ENCODE data around the gene AGT.

The AGT gene

GRCh38 chr1:230694991-230695390 is 18.9 kb downstream of the AGT start:
- no peaks in the 10 kb centered on the region for H3K27me3 ChIP-seq (ENCODE audit: insufficient read depth, poor library complexity, severe bottlenecking)
- TF ChIP-seq SPI1 (IDR thresholded peaks at IDR 0.05; ENCODE audit: borderline replicate concordance, low read depth), result no peak
- TF ChIP-seq, protein P1, sequence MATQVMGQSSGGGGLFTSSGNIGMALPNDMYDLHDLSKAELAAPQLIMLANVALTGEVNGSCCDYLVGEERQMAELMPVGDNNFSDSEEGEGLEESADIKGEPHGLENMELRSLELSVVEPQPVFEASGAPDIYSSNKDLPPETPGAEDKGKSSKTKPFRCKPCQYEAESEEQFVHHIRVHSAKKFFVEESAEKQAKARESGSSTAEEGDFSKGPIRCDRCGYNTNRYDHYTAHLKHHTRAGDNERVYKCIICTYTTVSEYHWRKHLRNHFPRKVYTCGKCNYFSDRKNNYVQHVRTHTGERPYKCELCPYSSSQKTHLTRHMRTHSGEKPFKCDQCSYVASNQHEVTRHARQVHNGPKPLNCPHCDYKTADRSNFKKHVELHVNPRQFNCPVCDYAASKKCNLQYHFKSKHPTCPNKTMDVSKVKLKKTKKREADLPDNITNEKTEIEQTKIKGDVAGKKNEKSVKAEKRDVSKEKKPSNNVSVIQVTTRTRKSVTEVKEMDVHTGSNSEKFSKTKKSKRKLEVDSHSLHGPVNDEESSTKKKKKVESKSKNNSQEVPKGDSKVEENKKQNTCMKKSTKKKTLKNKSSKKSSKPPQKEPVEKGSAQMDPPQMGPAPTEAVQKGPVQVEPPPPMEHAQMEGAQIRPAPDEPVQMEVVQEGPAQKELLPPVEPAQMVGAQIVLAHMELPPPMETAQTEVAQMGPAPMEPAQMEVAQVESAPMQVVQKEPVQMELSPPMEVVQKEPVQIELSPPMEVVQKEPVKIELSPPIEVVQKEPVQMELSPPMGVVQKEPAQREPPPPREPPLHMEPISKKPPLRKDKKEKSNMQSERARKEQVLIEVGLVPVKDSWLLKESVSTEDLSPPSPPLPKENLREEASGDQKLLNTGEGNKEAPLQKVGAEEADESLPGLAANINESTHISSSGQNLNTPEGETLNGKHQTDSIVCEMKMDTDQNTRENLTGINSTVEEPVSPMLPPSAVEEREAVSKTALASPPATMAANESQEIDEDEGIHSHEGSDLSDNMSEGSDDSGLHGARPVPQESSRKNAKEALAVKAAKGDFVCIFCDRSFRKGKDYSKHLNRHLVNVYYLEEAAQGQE (IDR thresholded peaks at IDR 0.05; ENCODE audit: insufficient replicate concordance, low read depth), result no peak
- no peak for TF ChIP-seq GABPA (IDR thresholded peaks at IDR 0.05; ENCODE audit: low read depth)
- TF ChIP-seq CTCF (IDR thresholded peaks at IDR 0.05; ENCODE audit: insufficient read depth, low read length), result no peak
- TF ChIP-seq POLR2AphosphoS5 (IDR thresholded peaks at IDR 0.05; ENCODE audit: low read depth), result no peak
- DNase-seq (ENCODE audit: low read depth in 1 of 2, low spot score in 1 of 2), result no peak
- H3K4me3 ChIP-seq (replicated peaks; ENCODE audit: insufficient read depth, low read length), result no peak overlapping the region
- H3K27ac ChIP-seq (replicated peaks), result no peak overlapping the region

DNA sequence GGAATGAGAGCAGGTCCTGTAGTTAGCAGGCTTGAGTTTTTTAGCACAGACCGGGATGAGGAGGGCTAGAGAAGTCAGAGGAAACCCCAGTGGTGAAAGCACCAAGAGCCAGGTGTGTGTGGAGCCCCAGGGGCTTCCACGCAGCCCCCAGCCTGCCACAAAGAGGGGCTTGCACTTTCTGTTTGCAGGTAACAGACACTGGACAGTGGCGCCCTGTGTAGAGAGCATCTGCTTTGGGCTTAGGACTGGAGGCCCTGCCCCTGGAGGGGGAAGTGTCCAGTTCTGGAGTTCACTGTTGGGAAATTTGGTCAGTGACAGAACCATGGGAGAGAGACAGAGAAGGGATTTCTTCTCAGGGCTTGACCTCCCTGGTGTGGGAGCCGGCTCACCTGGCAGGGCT is 19.5 kb downstream of the AGT start:
- no peak for DNase-seq (ENCODE audit: low read depth in 1 of 2, low spot score in 1 of 2)
- H3K27ac ChIP-seq (replicated peaks), result no peak overlapping the region
- no peak overlapping the region for H3K4me3 ChIP-seq (replicated peaks; ENCODE audit: insufficient read depth, low read length)
- no peaks in the 10 kb centered on the region for H3K27me3 ChIP-seq (ENCODE audit: insufficient read depth, poor library complexity, severe bottlenecking)
- TF ChIP-seq CTCF (IDR thresholded peaks at IDR 0.05; ENCODE audit: insufficient read depth, low read length) (no peak), SPI1 (IDR thresholded peaks at IDR 0.05; ENCODE audit: borderline replicate concordance, low read depth) (no peak), GABPA (IDR thresholded peaks at IDR 0.05; ENCODE audit: low read depth) (no peak), POLR2AphosphoS5 (IDR thresholded peaks at IDR 0.05; ENCODE audit: low read depth) (no peak; the same call in 1 of the 2 replicates)
- TF ChIP-seq, protein P1 (IDR thresholded peaks at IDR 0.05; ENCODE audit: insufficient replicate concordance, low read depth), result no peak

DNA sequence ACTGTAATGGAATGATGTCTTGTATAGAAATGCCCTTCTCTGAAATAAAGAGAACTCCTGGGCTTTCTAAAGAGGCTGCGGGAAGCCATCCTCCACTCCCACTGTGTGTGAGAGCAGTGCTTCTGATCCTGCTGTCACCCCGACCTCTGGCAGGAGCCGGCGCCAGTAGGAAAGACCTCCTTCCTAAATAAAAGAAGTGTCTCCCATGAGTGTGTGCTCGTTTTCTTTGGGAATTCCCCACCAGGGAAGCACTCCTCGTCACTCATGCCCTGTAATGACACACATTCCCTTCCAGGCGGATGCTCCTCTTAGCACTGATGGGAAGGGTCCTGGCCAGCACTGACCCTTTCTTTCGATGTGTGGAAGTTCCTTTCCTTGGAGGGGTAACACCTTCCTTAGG is 20.1 kb downstream of the AGT start:
- Histone ChIP-seq H3K4me3 (replicated peaks; ENCODE audit: insufficient read depth, low read length) (no peak overlapping the region), H3K27ac (replicated peaks) (no peak overlapping the region), H3K27me3 (ENCODE audit: insufficient read depth, poor library complexity, severe bottlenecking) (no peaks in the 10 kb centered on the region)
- no peak for DNase-seq (ENCODE audit: low read depth in 1 of 2, low spot score in 1 of 2)
- TF ChIP-seq POLR2AphosphoS5 (IDR thresholded peaks at IDR 0.05; ENCODE audit: low read depth) (no peak), CTCF (IDR thresholded peaks at IDR 0.05; ENCODE audit: insufficient read depth, low read length) (no peak), SPI1 (IDR thresholded peaks at IDR 0.05; ENCODE audit: borderline replicate concordance, low read depth) (no peak), GABPA (IDR thresholded peaks at IDR 0.05; ENCODE audit: low read depth) (no peak)
- TF ChIP-seq, protein P1 (IDR thresholded peaks at IDR 0.05; ENCODE audit: insufficient replicate concordance, low read depth), result no peak

Measured in HL-60 (cell line).